ENCODE measurements around the gene PNLDC1.

PNLDC1 gene

GRCh38 chr6:159762681-159763293, 37.3 kb upstream of the PNLDC1 start:
- Mint-ChIP-seq H3K27me3 (no peaks in the 10 kb centered on the region), H3K4me3 (peak overlapping the region; percentile 97 to 99), H3K36me3 (peaks cover 28 to 54% of the 10 kb centered on the region in 2 donors), H3K27ac (peak overlapping the region; percentile 98), H3K9me3 (no peaks in the 10 kb centered on the region), H3K4me1 (peaks cover 21 to 52% of the 10 kb centered on the region in 2 donors)
- ATAC-seq (replicated peaks) (peak; percentile 15 to 20), DNase-seq (peak; percentile 13)

DNA sequence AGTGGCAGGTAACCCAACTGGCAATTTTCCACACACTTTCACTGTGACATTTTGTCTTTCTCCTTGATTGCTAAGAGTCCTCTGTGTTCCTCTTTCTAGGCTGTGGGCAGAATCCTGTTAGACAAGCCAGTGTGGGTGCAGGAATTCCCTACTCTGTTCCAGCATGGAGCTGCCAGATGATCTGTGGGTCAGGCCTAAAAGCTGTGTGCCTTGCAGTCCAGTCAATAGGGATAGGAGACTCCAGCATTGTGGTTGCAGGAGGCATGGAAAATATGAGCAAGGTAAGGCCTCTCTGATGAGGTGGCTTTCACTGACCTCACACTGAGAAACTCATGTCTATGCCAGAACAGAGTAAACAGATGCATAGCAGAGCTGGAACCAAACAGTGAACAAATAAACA, 33.2 kb upstream of the PNLDC1 start:
- DNase-seq: no peak
- Mint-ChIP-seq H3K4me1 (peaks cover 8 to 26% of the 10 kb centered on the region in 2 donors), H3K27ac (no peak overlapping the region), H3K4me3 (no peak overlapping the region), H3K9me3 (peaks cover 0 to 2% of the 10 kb centered on the region in 2 donors), H3K36me3 (peaks cover 52 to 66% of the 10 kb centered on the region in 2 donors), H3K27me3 (no peaks in the 10 kb centered on the region)
- no peak for ATAC-seq (replicated peaks)

DNA sequence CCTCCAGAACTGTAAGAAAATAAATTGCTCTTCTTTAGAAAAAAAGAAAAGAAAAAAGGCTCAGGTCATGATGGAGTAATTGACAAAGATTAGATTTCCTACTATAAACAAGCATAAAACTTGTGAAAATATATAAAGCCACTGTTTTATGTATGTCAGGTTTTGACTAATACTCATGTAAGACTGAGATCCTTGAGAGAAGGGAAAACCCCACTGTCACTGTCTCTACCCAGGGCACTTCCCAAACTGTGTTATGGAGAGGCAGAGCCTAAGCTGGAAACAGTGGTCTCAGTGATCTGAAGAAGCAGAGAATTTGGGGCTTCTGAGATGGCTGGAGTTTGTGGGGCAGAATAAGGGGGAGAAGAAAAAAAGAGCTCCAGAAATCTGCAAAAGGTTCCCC, 30.6 kb upstream of the PNLDC1 start:
- Mint-ChIP-seq H3K4me3 (no peak overlapping the region), H3K27me3 (no peaks in the 10 kb centered on the region), H3K4me1 (peaks cover 3 to 13% of the 10 kb centered on the region in 2 donors), H3K36me3 (peaks cover 46 to 70% of the 10 kb centered on the region in 2 donors), H3K27ac (peak overlapping the region; percentile 27), H3K9me3 (peaks cover 0 to 2% of the 10 kb centered on the region in 2 donors)
- no peak for ATAC-seq (replicated peaks)
- DNase-seq: no peak

GRCh38 chr6:159772196-159772595, 27.9 kb upstream of the PNLDC1 start:
- Mint-ChIP-seq H3K9me3 (peaks cover 0 to 2% of the 10 kb centered on the region in 2 donors), H3K27me3 (no peaks in the 10 kb centered on the region), H3K36me3 (peaks cover 52 to 69% of the 10 kb centered on the region in 2 donors), H3K4me1 (peaks cover 0 to 4% of the 10 kb centered on the region in 2 donors), H3K4me3 (no peak overlapping the region), H3K27ac (no peak overlapping the region)
- DNase-seq: no peak
- ATAC-seq (replicated peaks): no peak

DNA sequence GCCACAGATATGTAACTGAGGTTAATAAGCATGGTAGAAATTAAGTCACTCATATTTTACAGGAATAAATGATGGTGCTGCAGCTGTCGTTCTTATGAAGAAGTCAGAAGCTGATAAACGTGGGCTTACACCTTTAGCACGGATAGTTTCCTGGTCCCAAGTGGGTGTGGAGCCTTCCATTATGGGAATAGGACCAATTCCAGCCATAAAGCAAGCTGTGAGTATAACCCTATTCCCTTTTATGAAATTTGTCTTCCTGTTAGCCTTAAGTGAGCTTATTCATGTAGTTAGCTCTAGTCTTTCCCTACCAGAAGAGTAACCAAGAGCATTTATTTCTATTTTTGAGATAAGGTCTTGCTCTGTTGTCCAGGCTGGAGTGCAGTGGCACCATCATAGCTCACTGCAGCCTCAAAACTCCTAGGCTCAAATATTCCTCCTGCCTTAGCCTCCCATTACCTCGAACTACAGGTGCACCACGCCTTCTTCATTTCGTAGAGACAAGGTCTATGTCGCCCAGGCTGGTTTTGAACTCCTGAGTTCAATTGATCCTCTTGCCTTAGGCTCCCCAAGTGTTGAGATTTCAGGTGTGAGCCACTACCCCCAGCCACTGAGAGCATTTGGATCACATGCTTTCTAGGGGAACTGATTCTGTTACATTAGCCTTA, 22.7 kb upstream of the PNLDC1 start:
- no peak overlapping the region for H3K4me3 Mint-ChIP-seq

DNA sequence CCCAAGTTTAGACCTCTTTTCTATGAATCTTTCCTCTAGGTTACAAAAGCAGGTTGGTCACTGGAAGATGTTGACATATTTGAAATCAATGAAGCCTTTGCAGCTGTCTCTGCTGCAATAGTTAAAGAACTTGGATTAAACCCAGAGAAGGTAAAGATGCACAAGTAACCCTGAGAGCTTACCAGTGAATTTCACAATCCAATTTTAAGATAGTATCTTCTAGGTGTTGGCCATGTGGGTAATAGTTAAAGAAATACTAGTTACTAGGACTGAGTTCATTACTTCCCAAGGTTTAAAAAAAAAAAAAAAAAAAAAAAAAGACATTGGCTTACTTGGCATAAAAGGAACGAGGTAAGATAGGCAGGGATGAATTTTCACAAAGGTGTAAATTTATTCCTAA, 21.9 kb upstream of the PNLDC1 start:
- Mint-ChIP-seq H3K4me3 (no peak overlapping the region), H3K4me1 (peaks cover 8 to 18% of the 10 kb centered on the region in 2 donors), H3K27me3 (no peaks in the 10 kb centered on the region), H3K36me3 (peaks cover 38 to 56% of the 10 kb centered on the region in 2 donors), H3K9me3 (no peaks in the 10 kb centered on the region), H3K27ac (no peak overlapping the region)
- no peak for DNase-seq
- no peak for ATAC-seq (replicated peaks)

More for the DNA sequence above, 22.7 kb upstream of the PNLDC1 start:
- peaks cover 30 to 54% of the 10 kb centered on the region in 2 donors for H3K36me3 Mint-ChIP-seq
- H3K27ac Mint-ChIP-seq: peak overlapping the region; percentile 37
- peaks cover under 1 to 11% of the 10 kb centered on the region in 2 donors for H3K4me1 Mint-ChIP-seq
- no peaks in the 10 kb centered on the region for H3K9me3 Mint-ChIP-seq
- no peak for DNase-seq
- no peak for ATAC-seq (replicated peaks)
- no peaks in the 10 kb centered on the region for H3K27me3 Mint-ChIP-seq

DNA sequence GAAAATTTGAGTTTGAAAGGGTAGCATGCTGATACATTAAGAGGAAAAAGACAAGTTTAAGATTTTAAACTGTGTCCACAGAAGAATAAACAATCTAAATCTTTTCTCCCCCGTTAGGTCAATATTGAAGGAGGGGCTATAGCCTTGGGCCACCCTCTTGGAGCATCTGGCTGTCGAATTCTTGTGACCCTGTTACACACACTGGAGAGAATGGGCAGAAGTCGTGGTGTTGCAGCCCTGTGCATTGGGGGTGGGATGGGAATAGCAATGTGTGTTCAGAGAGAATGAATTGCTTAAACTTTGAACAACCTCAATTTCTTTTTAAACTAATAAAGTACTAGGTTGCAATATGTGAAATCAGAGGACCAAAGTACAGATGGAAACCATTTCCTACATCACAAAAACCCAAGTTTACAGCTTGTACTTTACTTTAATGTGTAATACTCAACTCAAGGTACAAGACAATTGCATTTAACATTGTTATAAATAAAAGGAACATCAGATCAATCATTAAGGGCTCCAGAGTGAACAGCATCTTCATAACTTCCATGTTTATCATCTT, 21.5 kb upstream of the PNLDC1 start:
- H3K27ac Mint-ChIP-seq: no peak overlapping the region
- ATAC-seq (replicated peaks): no peak
- H3K36me3 Mint-ChIP-seq: peaks cover 38 to 53% of the 10 kb centered on the region in 2 donors

GRCh38 chr6:159788276-159788675, 11.8 kb upstream of the PNLDC1 start:
- H3K27ac Mint-ChIP-seq: peak overlapping the region; percentile 94
- peak overlapping the region; percentile 91 to 96 for H3K4me3 Mint-ChIP-seq
- peaks cover 24 to 43% of the 10 kb centered on the region in 2 donors for H3K36me3 Mint-ChIP-seq
- peaks cover 18 to 50% of the 10 kb centered on the region in 2 donors for H3K4me1 Mint-ChIP-seq
- ATAC-seq (replicated peaks) (no peak), DNase-seq (no peak)
- H3K27me3 Mint-ChIP-seq: no peaks in the 10 kb centered on the region
- H3K9me3 Mint-ChIP-seq: no peaks in the 10 kb centered on the region

More for the DNA sequence above, 21.5 kb upstream of the PNLDC1 start:
- no peak for DNase-seq
- Mint-ChIP-seq H3K4me3 (no peak overlapping the region), H3K4me1 (peaks cover 10 to 18% of the 10 kb centered on the region in 2 donors), H3K9me3 (no peaks in the 10 kb centered on the region), H3K27me3 (no peaks in the 10 kb centered on the region)

- H3K27ac Mint-ChIP-seq: peak overlapping the region; percentile 94
- H3K4me1 Mint-ChIP-seq: peaks cover 17 to 55% of the 10 kb centered on the region in 2 donors
- no peak for DNase-seq
- no peaks in the 10 kb centered on the region for H3K27me3 Mint-ChIP-seq
- H3K36me3 Mint-ChIP-seq: peaks cover 24 to 47% of the 10 kb centered on the region in 2 donors
- peak in 1 of 2 donors; percentile 0 for ATAC-seq (replicated peaks)
- H3K9me3 Mint-ChIP-seq: no peaks in the 10 kb centered on the region
- H3K4me3 Mint-ChIP-seq: peak overlapping the region; percentile 91 to 96
Observed at GRCh38 chr6:159788753-159789376, 11.2 kb upstream of the PNLDC1 start.

GRCh38 chr6:159789377-159790148, 10.5 kb upstream of the PNLDC1 start, which contains the start of gene TCP1:
TCP1 (minus strand) TSS chr6:159789602; CDS start chr6:159789468, 134 bp downstream.
- peaks cover 18 to 57% of the 10 kb centered on the region in 2 donors for H3K4me1 Mint-ChIP-seq
- peak within 1 kb of the TSS; percentile 95 for H3K27ac Mint-ChIP-seq
- DNase-seq (peak; percentile 98), ATAC-seq (replicated peaks) (peak; percentile 83 to 86)
- H3K9me3 Mint-ChIP-seq: no peaks in the 10 kb centered on the region
- H3K27me3 Mint-ChIP-seq: no peaks in the 10 kb centered on the region
- peak within 1 kb of the TSS; percentile 91 to 96 for H3K4me3 Mint-ChIP-seq
- peaks cover 26 to 45% of the 10 kb centered on the region in 2 donors for H3K36me3 Mint-ChIP-seq

DNA sequence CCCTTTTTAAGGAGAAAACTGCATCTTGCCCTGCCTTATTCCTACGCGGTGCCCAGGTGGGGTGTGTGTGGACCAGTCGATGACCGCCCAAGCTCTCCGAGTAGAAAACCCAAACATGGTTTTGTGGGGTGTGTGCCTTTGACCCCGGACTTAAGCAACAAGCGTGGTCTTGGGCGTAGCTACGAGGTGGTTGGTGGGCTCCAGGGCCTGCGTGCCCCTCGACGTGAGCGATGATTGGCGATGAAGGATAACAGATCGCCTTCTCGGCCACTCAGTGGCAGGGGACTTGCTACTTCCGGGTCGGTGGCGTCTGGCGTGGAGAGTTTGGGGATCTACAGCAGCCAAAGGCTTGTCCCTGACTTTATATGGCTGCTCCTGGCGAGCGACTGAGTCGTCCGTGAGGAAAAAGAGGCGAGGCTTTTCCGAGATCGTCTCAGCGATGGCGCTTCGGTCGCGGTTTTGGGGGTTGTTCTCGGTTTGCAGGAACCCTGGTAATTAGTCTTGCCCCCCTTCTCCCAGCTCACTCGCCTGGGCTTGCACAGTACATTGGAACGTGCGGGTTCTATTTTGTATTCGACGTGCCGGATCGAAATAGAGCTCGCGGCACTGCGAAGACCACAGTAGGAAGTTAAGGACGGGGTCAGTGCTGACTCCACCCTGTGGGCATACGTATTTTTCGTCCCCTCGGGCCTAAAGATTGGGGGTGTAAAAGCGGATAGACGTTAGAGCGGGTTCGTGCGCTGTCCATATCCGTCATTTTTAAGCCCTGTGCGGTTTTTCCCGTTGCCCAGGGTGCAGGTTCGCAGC, 9.7 kb upstream of the PNLDC1 start, which contains the start of gene MRPL18:
Gene MRPL18 (plus strand): TSS at position 319 of the 807 bp plus-strand sequence. CDS start 121 bp downstream, at position 440.
- Mint-ChIP-seq H3K4me3 (peak within 1 kb of the TSS; percentile 91 to 96), H3K9me3 (no peaks in the 10 kb centered on the region), H3K27ac (peak within 1 kb of the TSS; percentile 95), H3K27me3 (no peaks in the 10 kb centered on the region), H3K4me1 (peaks cover 19 to 55% of the 10 kb centered on the region in 2 donors), H3K36me3 (peaks cover 29 to 45% of the 10 kb centered on the region in 2 donors)
- DNase-seq (peak; percentile 78), ATAC-seq (replicated peaks) (peak; percentile 84 to 86)

GRCh38 chr6:159790956-159791598, 9.0 kb upstream of the PNLDC1 start:
- DNase-seq (peak; percentile 13), ATAC-seq (replicated peaks) (peak in 1 of 2 donors; percentile 14)
- Mint-ChIP-seq H3K27ac (peak overlapping the region; percentile 95), H3K27me3 (no peaks in the 10 kb centered on the region), H3K4me3 (peak overlapping the region; percentile 91 to 96), H3K9me3 (no peaks in the 10 kb centered on the region), H3K4me1 (peaks cover 21 to 62% of the 10 kb centered on the region in 2 donors), H3K36me3 (peaks cover 28 to 50% of the 10 kb centered on the region in 2 donors)
